ENCODE results near the gene KCNC4.

The KCNC4 gene

GRCh38 chr1:110164725-110165350 lies 45.3 kb upstream of the KCNC4 start:
- Histone ChIP-seq H3K27me3 (ENCODE audit: insufficient read depth, low read depth, severe bottlenecking) (no peaks in the 10 kb centered on the region), H3K4me3 (ENCODE audit: low read depth, low read length) (no peak overlapping the region), H3K9me3 (ENCODE audit: severe bottlenecking) (no peaks in the 10 kb centered on the region), H3K36me3 (no peaks in the 10 kb centered on the region), H3K27ac (no peak overlapping the region)
- TF ChIP-seq, protein P1, sequence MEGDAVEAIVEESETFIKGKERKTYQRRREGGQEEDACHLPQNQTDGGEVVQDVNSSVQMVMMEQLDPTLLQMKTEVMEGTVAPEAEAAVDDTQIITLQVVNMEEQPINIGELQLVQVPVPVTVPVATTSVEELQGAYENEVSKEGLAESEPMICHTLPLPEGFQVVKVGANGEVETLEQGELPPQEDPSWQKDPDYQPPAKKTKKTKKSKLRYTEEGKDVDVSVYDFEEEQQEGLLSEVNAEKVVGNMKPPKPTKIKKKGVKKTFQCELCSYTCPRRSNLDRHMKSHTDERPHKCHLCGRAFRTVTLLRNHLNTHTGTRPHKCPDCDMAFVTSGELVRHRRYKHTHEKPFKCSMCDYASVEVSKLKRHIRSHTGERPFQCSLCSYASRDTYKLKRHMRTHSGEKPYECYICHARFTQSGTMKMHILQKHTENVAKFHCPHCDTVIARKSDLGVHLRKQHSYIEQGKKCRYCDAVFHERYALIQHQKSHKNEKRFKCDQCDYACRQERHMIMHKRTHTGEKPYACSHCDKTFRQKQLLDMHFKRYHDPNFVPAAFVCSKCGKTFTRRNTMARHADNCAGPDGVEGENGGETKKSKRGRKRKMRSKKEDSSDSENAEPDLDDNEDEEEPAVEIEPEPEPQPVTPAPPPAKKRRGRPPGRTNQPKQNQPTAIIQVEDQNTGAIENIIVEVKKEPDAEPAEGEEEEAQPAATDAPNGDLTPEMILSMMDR (IDR thresholded peaks at IDR 0.05; ENCODE audit: low read depth, low read length): no peak
- no peak for DNase-seq

- Histone ChIP-seq H3K9me3 (ENCODE audit: severe bottlenecking) (no peaks in the 10 kb centered on the region), H3K27me3 (ENCODE audit: insufficient read depth, low read depth, severe bottlenecking) (no peaks in the 10 kb centered on the region), H3K4me3 (ENCODE audit: low read depth, low read length) (no peak overlapping the region), H3K36me3 (no peaks in the 10 kb centered on the region), H3K27ac (no peak overlapping the region)
- TF ChIP-seq, protein P1 (IDR thresholded peaks at IDR 0.05; ENCODE audit: low read depth, low read length): no peak
- no peak for DNase-seq
These were observed 44.3 kb upstream of the KCNC4 start for GRCh38 chr1:110165761-110166231.

- no peak for DNase-seq
- TF ChIP-seq, protein P1 (IDR thresholded peaks at IDR 0.05; ENCODE audit: low read depth, low read length): no peak
- no peaks in the 10 kb centered on the region for H3K36me3 ChIP-seq
- H3K4me3 ChIP-seq (ENCODE audit: low read depth, low read length): no peak overlapping the region
- H3K27me3 ChIP-seq (ENCODE audit: insufficient read depth, low read depth, severe bottlenecking): no peaks in the 10 kb centered on the region
- no peaks in the 10 kb centered on the region for H3K9me3 ChIP-seq (ENCODE audit: severe bottlenecking)
- no peak overlapping the region for H3K27ac ChIP-seq
These were observed 43.3 kb upstream of the KCNC4 start for GRCh38 chr1:110166861-110167260.

GRCh38 chr1:110170766-110171733 lies 39.1 kb upstream of the KCNC4 start:
- no peaks in the 10 kb centered on the region for H3K36me3 ChIP-seq
- peak; percentile 90 for DNase-seq
- H3K27ac ChIP-seq: peak overlapping the region; percentile 83
- H3K4me3 ChIP-seq (ENCODE audit: low read depth, low read length): no peak overlapping the region; the same call in 1 of the 2 replicates
- H3K9me3 ChIP-seq (ENCODE audit: severe bottlenecking): no peaks in the 10 kb centered on the region
- H3K27me3 ChIP-seq (ENCODE audit: insufficient read depth, low read depth, severe bottlenecking): no peaks in the 10 kb centered on the region
- TF ChIP-seq, protein P1 (IDR thresholded peaks at IDR 0.05; ENCODE audit: low read depth, low read length): 0 out of 2 replicates have a peak, but pooled peaks have one; percentile 4

GRCh38 chr1:110172001-110172400 lies 38.1 kb upstream of the KCNC4 start:
- DNase-seq: no peak
- no peaks in the 10 kb centered on the region for H3K27me3 ChIP-seq (ENCODE audit: insufficient read depth, low read depth, severe bottlenecking)
- peak overlapping the region; percentile 83 for H3K27ac ChIP-seq
- peak overlapping the region; percentile 6; the same call in 1 of the 2 replicates for H3K4me3 ChIP-seq (ENCODE audit: low read depth, low read length)
- TF ChIP-seq, protein P1 (IDR thresholded peaks at IDR 0.05; ENCODE audit: low read depth, low read length): no peak
- H3K36me3 ChIP-seq: no peaks in the 10 kb centered on the region
- no peaks in the 10 kb centered on the region for H3K9me3 ChIP-seq (ENCODE audit: severe bottlenecking)

All from WERI-Rb-1 (cell line).